DND-41 (cell line): Measurements from ENCODE around the gene SLC4A5.

ENCODE experiments used
- CTCF ChIP-seq: IDR thresholded peaks from 2 replicates; pipeline ENCODE4 v1.5.1; 2012; ENCODE audit warnings: borderline replicate concordance, low read length, moderate library complexity, mild to moderate bottlenecking; ENCODE audit not compliant: poor library complexity, severe bottlenecking; ENCODE audit errors: extremely low read depth
- EZH2 ChIP-seq: IDR thresholded peaks from 3 replicates; pipeline ENCODE4 v1.6.1; 2012; ENCODE audit warnings: borderline replicate concordance, low read depth, mild to moderate bottlenecking, moderate library complexity, low read length, inconsistent platforms; ENCODE audit not compliant: severe bottlenecking

GRCh38 chr2:74343316-74343715, at the start of gene SLC4A5:
- TF ChIP-seq CTCF (no peak), EZH2 (no peak)
